Measurements from ENCODE around the gene TCL1A. TPM values are rescaled to one million over a fixed set of nuclear protein-coding genes. Genes with fewer than 3 reads are reported as not detected.
"Not testable (repeated sequence)": the region's sequence is repeated elsewhere in the genome, so short reads cannot be mapped to it uniquely, and the experiment has no call there.

TCL1A gene
- total RNA-seq = not detected in 2 replicates
- not detected for polyA plus RNA-seq (2012)

DNA sequence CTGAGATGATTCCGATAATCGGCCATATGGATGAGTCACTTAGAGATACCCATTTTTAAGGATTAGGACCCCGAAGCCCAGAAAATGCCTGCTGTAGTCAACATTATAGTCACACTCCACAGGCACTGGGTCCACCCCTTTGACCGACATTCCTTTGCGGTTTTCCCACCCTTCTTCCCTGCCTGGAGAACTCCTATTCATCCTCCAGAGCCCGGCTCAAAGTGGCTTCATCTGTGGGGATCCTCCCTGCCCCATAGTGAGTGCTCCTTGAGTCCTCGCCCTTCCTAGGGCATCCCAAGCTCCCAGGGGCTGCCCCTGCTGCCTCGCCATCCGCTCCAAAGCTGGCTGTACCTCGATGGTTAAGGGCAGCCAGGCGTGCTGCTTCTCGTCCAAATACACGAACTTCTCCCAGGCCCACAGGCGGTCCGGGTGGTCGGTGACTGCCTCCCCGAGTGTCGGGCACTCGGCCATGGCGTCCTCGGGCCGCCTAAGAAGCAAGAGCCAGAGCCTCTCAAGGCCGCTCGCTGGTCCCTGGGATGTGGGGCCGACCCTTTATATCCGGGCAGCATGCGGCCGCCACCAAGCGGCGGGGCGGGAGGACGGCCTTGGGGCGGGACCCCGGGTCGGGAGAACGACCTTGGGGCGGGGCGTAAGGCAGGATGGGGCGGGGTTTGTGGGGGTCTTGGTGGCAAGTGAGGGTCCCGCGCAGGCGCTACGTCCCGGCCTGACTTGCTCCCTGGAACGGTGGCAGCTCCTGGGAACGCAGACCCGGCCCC is at the start of gene TCL1A:
TSS of gene TCL1A (minus strand) at position 530 of the 776 bp plus-strand sequence. CDS start at position 471, 59 bp downstream.
- DNase-seq (ENCODE audit: low read depth) = no peak

GRCh38 chr14:95763032-95763431 is 49.1 kb upstream of the TCL1A start:
- DNase-seq (ENCODE audit: low read depth) = not testable (repeated sequence)

DNA sequence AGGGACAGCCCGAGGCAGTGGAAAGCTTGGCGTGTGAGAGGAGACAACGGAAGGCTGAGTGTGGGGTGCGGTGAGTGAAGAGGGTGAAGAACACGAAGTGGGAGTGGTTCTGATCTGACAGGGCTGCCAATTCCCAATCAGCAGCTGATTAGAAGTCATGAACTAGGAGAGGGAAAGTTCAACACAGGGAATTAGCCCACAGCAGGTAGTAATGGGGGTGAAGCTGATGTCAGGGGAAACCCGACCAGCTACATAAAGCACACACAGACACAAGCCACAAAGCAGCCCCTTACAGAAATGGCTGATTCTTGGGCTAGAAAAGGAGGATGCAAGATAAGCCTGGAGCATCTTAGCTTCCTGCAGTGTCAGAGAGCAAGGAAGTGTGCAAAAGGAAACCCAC is 47.5 kb upstream of the TCL1A start:
- DNase-seq (ENCODE audit: low read depth) = no peak

DNA sequence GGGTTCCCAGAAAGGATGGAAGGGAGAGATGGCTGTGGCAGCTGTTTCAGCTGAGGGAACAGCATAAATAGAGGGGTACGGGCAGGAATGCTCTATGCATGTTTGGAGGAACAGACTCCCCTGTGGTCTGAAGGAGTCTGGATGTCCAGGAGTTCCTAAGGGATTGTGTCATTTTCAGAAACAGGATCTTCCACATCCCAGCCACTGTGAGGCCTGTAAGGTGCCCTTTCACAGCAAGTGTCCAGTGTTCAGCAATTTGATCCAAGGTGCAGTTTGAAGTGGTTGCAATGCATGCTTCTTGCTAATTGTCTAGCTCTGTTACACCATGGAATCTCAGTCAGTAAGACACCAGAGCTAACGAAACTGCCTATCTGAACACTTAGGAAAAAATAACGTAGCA is 46.7 kb upstream of the TCL1A start:
- no peak for DNase-seq (ENCODE audit: low read depth)

GRCh38 chr14:95759941-95760340 is 46.0 kb upstream of the TCL1A start:
- DNase-seq (ENCODE audit: low read depth) = no peak

DNA sequence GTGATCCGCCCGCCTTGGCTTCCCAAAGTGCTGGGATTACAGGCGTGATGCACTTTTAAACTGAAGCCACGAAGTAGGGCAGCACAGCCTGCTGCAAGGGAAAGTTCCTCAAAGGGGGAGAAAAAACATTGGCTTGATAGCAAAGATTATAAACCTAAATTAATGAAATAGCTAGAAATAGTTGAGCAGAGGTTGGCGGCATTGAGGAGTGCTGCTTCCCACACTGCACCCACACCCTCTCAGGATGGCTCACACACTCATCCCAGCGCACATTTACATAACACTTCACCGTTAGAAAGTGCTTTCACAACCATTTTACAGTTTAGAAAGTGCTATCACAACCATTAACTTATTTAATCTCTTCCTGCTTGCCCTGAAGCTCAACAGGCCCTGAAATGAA is 44.4 kb upstream of the TCL1A start:
- DNase-seq (ENCODE audit: low read depth) = no peak

DNA sequence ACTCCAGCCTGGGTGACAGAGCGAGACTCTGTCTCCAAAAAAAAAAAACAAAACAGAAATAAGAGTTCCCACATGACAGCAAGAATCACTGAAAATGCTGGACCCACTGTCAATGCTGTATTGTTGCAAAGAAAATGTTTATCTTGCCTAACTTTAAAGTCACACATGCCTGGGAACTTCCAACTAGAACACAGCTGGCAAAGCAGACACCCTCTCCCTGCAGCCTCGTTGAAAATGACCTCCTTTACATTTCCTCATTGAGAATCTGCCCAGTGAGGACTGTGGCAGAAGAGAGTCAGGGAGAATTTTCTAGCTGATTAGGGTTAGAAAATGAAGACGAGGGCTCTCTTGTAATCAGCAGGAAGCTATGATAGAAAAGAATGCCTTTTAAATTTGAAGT is 42.8 kb upstream of the TCL1A start:
- no peak for DNase-seq (ENCODE audit: low read depth)

- DNase-seq (ENCODE audit: low read depth) = no peak
Measured at GRCh38 chr14:95756127-95756526, 42.2 kb upstream of the TCL1A start.

- no peak for DNase-seq (ENCODE audit: low read depth)
Measured at GRCh38 chr14:95741781-95742180, 27.9 kb upstream of the TCL1A start.

- DNase-seq (ENCODE audit: low read depth) = no peak
Measured at GRCh38 chr14:95741038-95741490, 27.1 kb upstream of the TCL1A start.

DNA sequence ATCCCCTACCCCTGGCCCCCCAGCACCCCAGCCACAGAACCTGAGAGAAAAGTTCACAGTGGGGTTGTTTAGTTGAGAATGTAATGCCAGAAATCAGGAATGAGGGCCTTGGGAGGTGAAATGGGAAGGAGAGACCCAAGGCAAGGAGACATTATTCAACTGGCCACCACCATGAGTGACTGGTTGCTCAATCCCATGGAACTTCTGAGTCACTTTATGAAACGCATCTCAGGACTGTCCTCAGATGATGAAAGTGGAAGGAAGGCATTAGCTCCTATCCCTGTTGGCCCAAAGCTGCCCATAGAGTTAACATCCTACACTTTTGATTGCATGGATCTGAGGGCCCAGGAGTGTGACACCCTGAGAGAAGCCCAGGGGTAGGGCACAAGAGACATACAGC is 25.4 kb upstream of the TCL1A start:
- no peak for DNase-seq (ENCODE audit: low read depth)

DNA sequence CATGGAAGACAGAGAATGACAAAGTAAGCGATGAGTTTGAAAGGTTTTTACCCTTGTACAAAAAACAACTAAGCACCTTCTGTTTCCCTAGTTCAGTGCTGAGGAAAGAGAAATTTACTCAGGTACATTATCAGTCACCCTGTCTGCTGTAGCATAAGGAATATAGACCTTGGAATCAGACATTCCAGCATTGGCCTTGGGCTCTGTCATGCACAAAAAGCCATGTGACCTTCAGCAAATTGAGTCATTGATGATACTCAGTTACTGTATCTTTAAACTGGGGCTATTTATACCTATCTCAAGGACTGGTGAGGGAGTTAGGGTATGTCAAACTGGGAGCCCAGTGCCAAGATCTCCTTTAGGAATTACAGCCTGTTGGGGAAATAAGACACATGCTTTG is 19.3 kb upstream of the TCL1A start:
- no peak for DNase-seq (ENCODE audit: low read depth)

DNA sequence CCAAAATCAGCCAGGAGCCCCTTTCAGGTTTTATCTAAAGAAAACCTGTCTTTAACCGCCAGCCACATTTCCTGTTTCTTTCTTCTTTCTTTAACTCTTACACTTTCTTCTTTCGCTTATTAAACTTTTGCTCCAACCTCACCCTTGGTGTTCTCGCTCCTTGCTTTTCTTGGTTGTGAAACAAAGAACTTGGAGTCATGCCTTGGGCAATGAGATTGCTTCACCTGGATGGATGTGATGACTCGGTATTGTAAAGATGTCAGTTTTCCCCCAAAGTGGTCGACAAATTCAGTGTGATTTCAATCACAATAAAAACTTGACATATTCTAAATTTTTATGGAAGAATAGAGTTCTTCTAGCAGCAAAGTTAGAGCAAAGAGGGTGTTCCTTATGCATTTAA is 16.2 kb upstream of the TCL1A start:
- DNase-seq (ENCODE audit: low read depth) = no peak

GRCh38 chr14:95729402-95730028 is 15.6 kb upstream of the TCL1A start:
- DNase-seq (ENCODE audit: low read depth) = not testable (repeated sequence)

- no peak for DNase-seq (ENCODE audit: low read depth)
Measured at GRCh38 chr14:95727056-95727700, 13.3 kb upstream of the TCL1A start.

GRCh38 chr14:95725685-95726336 is 11.9 kb upstream of the TCL1A start:
- DNase-seq (ENCODE audit: low read depth) = peak; percentile 6

DNA sequence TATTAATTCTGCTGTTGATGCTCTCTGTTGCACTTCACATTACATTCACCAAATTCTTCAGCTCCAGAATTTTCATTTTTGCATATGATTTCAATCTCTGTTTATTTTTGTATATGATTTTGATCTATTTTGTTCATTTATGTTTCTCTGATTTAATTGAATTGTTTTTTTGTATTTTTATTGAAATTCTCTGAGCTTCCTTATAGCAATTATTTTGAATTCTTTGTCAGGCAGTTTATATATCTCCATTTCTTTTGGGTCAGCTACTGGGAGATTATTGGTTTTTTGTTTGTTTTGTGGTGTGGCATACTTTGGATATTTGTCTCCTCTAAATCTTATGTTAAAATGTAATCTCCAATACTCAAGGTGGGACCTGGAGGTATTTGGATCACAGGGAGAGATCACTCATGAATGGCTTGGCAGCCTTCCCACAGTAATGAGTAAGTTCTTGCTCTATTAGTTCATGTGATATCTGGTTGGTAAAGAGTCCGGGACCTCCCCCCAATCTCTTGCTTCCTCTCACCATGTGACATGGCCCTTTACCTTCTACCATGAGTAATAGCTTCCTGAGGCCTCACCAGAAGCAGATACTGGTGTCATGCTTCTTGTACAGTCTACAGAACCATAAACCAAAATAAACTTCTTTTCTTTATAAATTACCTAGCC is 8.7 kb upstream of the TCL1A start:
- no peak for DNase-seq (ENCODE audit: low read depth)

DNA sequence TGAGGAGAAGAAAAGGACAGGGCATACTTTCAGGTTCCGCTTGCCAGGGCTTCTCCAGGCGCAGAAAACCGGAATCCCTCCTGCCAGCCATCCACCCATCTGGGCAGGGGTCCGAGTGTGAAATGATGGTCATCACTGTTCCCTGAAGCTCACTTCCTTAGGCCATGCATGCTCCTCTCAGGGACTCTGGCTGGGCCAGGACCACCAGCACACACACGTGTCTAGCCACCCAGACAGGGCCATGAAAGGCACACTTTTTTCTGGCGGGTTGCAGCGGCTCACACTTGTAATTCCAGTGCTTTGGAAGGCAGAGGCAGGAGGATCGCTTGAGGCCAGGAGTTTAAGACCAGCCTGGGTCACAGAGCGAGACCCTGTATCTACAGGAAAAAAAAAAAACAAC is 1.5 kb downstream of the TCL1A start:
- no peak for DNase-seq (ENCODE audit: low read depth)

DNA sequence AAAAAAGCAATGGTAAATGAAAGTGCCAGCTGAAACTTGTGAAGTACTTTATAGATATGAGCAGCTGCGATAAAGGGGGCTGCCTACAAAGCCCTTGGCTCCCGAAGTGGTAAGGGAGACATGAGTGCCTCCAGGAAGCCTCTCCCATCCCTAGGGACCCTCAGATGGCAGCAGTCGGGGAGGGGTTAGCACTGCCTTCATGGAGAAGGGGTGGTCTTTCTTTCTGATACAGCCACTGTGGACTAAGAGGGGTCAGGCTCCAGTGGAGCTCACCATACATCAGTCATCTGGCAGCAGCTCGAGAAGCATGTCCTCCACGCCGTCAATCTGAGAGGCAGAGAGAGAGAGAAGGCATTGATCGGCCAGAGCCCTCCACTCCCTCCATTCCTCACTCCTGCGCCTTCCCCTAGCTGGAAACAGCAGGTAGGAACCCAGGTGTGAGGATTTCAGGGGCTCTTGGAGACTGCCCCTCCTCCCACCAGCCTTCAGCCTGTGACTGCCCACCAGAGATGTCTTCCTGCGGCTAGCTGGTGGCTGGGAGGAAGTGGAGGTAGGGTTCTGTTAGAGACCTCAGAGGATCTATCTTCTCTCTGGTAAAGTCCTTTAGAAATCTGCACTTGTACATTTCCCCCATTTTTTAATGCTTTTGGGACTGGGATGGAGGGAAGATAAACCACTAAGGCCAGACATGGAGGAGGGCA is 2.3 kb downstream of the TCL1A start:
- DNase-seq (ENCODE audit: low read depth) = no peak

- DNase-seq (ENCODE audit: low read depth) = no peak
Measured at GRCh38 chr14:95710106-95710505, 3.8 kb downstream of the TCL1A start.

DNA sequence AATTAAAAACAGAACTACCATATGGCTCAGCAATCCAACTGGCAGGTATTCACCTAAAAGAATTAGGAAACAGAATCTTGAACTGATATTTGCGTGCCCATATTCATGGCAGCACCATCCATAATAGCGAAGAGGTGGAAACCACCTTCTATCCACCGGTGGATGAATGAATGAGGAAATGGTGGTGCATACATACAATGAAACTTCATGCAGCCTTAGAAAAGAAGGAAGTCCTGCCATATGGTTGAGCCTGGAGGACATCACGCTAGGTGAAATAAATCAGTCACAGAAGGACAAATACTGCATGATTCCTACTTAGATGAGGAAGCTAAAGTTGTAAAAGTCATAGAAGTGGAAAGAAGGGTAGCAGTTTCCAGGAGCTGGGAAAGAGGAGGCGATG is 6.6 kb downstream of the TCL1A start:
- no peak for DNase-seq (ENCODE audit: low read depth)
